ENCODE data around the gene KCNH3. TPM values are rescaled to one million over a fixed set of nuclear protein-coding genes. Genes with fewer than 3 reads are reported as not detected.

KCNH3 gene
- total RNA-seq, 1 donor from 2014 or later: 2.3 TPM

GRCh38 chr12:49578471-49579112, 39.8 kb downstream of the KCNH3 start:
- H3K4me1 ChIP-seq: peaks cover 6% of the 10 kb centered on the region
- no peak for TF ChIP-seq CTCF (IDR thresholded peaks at IDR 0.05)
- H3K9me3 ChIP-seq: no peaks in the 10 kb centered on the region
- H3K27me3 ChIP-seq (ENCODE audit: low read depth): no peaks in the 10 kb centered on the region
- ATAC-seq (no peak), DNase-seq (no peak)
- H3K36me3 ChIP-seq: peaks cover 6% of the 10 kb centered on the region
- no peak overlapping the region for H3K27ac ChIP-seq
- no peak overlapping the region for H3K4me3 ChIP-seq
- intact Hi-C loops (cut with DNase I): no loop called here

GRCh38 chr12:49580572-49581535, 42.0 kb downstream of the KCNH3 start:
- peak; percentile 81 for TF ChIP-seq CTCF (IDR thresholded peaks at IDR 0.05)
- H3K27ac ChIP-seq: no peak overlapping the region
- peak; percentile 73 for DNase-seq
- no peak overlapping the region for H3K4me3 ChIP-seq
- ATAC-seq: peak; percentile 80 to 84
- intact Hi-C loops (cut with DNase I): no loop called here
- no peaks in the 10 kb centered on the region for H3K27me3 ChIP-seq (ENCODE audit: low read depth)
- no peaks in the 10 kb centered on the region for H3K36me3 ChIP-seq
- H3K4me1 ChIP-seq: peaks cover 6% of the 10 kb centered on the region
- no peaks in the 10 kb centered on the region for H3K9me3 ChIP-seq

GRCh38 chr12:49582201-49582600, 43.4 kb downstream of the KCNH3 start:
- Histone ChIP-seq H3K4me1 (peaks cover 6% of the 10 kb centered on the region), H3K27ac (no peak overlapping the region), H3K27me3 (ENCODE audit: low read depth) (no peaks in the 10 kb centered on the region), H3K36me3 (peaks cover 3% of the 10 kb centered on the region), H3K4me3 (no peak overlapping the region), H3K9me3 (no peaks in the 10 kb centered on the region)
- TF ChIP-seq CTCF (IDR thresholded peaks at IDR 0.05): no peak
- intact Hi-C loops (cut with DNase I): no loop called here
- ATAC-seq: no peak
- no peak for DNase-seq

- no peak overlapping the region for H3K4me3 ChIP-seq
- H3K4me1 ChIP-seq: peaks cover 6% of the 10 kb centered on the region
- DNase-seq: no peak
- TF ChIP-seq CTCF (IDR thresholded peaks at IDR 0.05): no peak
- H3K9me3 ChIP-seq: no peaks in the 10 kb centered on the region
- no peak overlapping the region for H3K27ac ChIP-seq
- H3K36me3 ChIP-seq: peaks cover 3% of the 10 kb centered on the region
- H3K27me3 ChIP-seq (ENCODE audit: low read depth): no peaks in the 10 kb centered on the region
- no peak for ATAC-seq
- intact Hi-C loops (cut with DNase I): no loop called here
Measured at GRCh38 chr12:49582850-49583249, 44.0 kb downstream of the KCNH3 start.

- ATAC-seq (no peak), DNase-seq (no peak)
- Histone ChIP-seq H3K4me3 (no peak overlapping the region), H3K9me3 (no peaks in the 10 kb centered on the region), H3K27me3 (ENCODE audit: low read depth) (no peaks in the 10 kb centered on the region), H3K36me3 (peaks cover 3% of the 10 kb centered on the region), H3K4me1 (peaks cover 6% of the 10 kb centered on the region), H3K27ac (no peak overlapping the region)
- TF ChIP-seq CTCF (IDR thresholded peaks at IDR 0.05): no peak
- intact Hi-C loops (cut with DNase I): no loop called here
Measured at GRCh38 chr12:49583366-49584094, 44.7 kb downstream of the KCNH3 start.
